Ascending aorta (tissue), 2 donors: ENCODE data around the gene SAFB. TPM values are rescaled to one million over a fixed set of nuclear protein-coding genes. Genes with fewer than 3 reads are reported as not detected.
"Not testable (repeated sequence)": the region's sequence is repeated elsewhere in the genome, so short reads cannot be mapped to it uniquely, and the experiment has no call there.

ENCODE experiments used
- DNase-seq, 2 donors: peaks; one replicate each; pipeline ENCODE4 v3.0.0-alpha.2; 2019; ENCODE audit warnings: low spot score in 2 of 2
- H3K27ac ChIP-seq, 2 donors: fragments of 200-600 bp; sonication (generic); one replicate each; pipeline ENCODE4 v1.5.1; 2016 to 2017; ENCODE audit warnings: mild to moderate bottlenecking in 1 of 2
- H3K27me3 ChIP-seq: fragments of 200-600 bp; sonication (generic); one replicate; pipeline ENCODE4 v1.5.1; 2017
- H3K36me3 ChIP-seq, 2 donors: fragments of 200-600 bp; sonication (generic); one replicate each; pipeline ENCODE4 v1.5.1; 2016
- H3K4me1 ChIP-seq, 2 donors: fragments of 200-600 bp; sonication (generic); one replicate each; pipeline ENCODE4 v1.5.1; 2016 to 2017; ENCODE audit warnings: mild to moderate bottlenecking in 1 of 2
- H3K4me3 ChIP-seq, 2 donors: fragments of 200-600 bp; sonication (generic); one replicate each; pipeline ENCODE4 v1.5.1; 2016 to 2017; ENCODE audit warnings: mild to moderate bottlenecking in 1 of 2
- H3K9me3 ChIP-seq, 2 donors: fragments of 200-600 bp; sonication (generic); one replicate each; pipeline ENCODE4 v1.5.1; 2016
- intact Hi-C: fragments of 100-400 bp; cut with DNase I; formaldehyde crosslinking; loops from one replicate; pipeline ENCODE4 v1.15.1; 2023
- total RNA-seq: library from RNA; depleted of rRNA; stranded (reverse); fragments of >200 nt; gene quantifications from one replicate; pipeline ENCODE4 v1.1.0, GENCODE V29; 2016
- TF ChIP-seq, protein P1 (sequence below), 3 experiments: fragments of 200-600 bp in 2 of 3; fragments of 450-650 bp in 1 of 3; sonication (generic) in 2 of 3; IDR thresholded peaks; one replicate each; pipeline ENCODE4 v1.5.1; 2016 to 2019; ENCODE audit warnings: antibody characterized with exemption in 3 of 3, mild to moderate bottlenecking in 1 of 3, moderate library complexity in 1 of 3

SAFB gene
- total RNA-seq, 1 donor from 2014 or later, result 114 TPM

- no peaks in the 10 kb centered on the region for H3K9me3 ChIP-seq
- no peak overlapping the region for H3K27ac ChIP-seq
- H3K4me3 ChIP-seq, result no peak overlapping the region
- TF ChIP-seq, protein P1, sequence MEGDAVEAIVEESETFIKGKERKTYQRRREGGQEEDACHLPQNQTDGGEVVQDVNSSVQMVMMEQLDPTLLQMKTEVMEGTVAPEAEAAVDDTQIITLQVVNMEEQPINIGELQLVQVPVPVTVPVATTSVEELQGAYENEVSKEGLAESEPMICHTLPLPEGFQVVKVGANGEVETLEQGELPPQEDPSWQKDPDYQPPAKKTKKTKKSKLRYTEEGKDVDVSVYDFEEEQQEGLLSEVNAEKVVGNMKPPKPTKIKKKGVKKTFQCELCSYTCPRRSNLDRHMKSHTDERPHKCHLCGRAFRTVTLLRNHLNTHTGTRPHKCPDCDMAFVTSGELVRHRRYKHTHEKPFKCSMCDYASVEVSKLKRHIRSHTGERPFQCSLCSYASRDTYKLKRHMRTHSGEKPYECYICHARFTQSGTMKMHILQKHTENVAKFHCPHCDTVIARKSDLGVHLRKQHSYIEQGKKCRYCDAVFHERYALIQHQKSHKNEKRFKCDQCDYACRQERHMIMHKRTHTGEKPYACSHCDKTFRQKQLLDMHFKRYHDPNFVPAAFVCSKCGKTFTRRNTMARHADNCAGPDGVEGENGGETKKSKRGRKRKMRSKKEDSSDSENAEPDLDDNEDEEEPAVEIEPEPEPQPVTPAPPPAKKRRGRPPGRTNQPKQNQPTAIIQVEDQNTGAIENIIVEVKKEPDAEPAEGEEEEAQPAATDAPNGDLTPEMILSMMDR (IDR thresholded peaks at IDR 0.05), result no peak
- no peaks in the 10 kb centered on the region for H3K4me1 ChIP-seq
- no peaks in the 10 kb centered on the region for H3K27me3 ChIP-seq
- intact Hi-C loops, result no loop called here
- DNase-seq, result no peak
- H3K36me3 ChIP-seq, result peaks cover 72 to 78% of the 10 kb centered on the region in 2 donors
Observed at GRCh38 chr19:5698635-5699422, 75.9 kb downstream of the SAFB start.

DNA sequence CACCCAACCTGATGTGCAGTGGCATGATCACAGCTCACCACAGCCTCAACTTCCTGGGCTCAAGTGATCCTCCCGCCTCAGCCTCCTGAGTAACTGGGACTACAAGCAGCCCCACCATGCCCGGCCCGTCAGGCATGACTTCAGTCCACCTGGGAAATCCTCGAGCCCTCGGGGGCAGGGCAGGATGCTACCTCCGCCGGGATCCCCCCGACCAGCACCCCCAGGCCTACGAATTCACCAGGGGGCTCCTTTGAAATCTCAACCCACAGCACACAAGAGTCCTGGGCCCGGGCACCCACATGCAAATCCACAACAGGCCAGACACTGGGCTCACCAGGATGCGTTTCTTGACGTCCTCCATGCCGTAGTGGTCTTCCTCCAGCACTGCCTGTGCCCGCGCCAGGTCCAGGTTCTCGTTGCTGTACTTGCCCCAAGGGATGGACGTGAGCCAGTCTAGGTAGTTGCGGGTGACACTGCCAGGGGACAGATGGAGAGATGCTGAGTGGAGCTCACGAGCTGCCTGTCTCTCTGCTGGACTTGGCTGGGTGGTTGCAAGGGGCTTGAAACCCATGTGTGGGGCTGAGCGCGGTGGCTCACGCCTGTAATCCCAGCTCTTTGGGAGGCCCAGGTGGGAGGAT is 77.7 kb downstream of the SAFB start:
- Histone ChIP-seq H3K27me3 (no peaks in the 10 kb centered on the region), H3K4me1 (no peaks in the 10 kb centered on the region), H3K9me3 (no peaks in the 10 kb centered on the region), H3K27ac (no peak overlapping the region), H3K36me3 (peaks cover 70 to 76% of the 10 kb centered on the region in 2 donors), H3K4me3 (no peak overlapping the region)
- intact Hi-C loops, result no loop called here
- no peak for DNase-seq
- TF ChIP-seq, protein P1 (IDR thresholded peaks at IDR 0.05), result no peak

DNA sequence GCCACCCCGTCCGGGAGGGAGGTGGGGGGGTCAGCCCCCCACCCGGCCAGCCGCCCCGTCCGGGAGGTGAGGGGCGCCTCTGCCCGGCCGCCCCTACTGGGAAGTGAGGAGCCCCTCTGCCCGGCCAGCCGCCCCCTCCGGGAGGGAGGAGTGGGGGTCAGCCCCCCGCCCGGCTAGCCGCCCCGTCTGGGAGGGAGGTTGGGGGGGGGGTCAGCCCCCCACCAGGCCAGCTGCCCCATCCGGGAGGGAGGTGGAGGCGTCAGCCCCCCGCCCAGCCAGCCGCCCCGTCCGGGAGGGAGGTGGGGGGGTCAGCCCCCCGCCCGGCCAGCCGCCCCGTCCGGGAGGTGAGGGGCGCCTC is 79.1 kb downstream of the SAFB start:
- peaks cover 69 to 76% of the 10 kb centered on the region in 2 donors for H3K36me3 ChIP-seq
- H3K27ac ChIP-seq, intact Hi-C loops, H3K4me3 ChIP-seq, H3K9me3 ChIP-seq, H3K4me1 ChIP-seq, H3K27me3 ChIP-seq, DNase-seq: not testable (repeated sequence)

DNA sequence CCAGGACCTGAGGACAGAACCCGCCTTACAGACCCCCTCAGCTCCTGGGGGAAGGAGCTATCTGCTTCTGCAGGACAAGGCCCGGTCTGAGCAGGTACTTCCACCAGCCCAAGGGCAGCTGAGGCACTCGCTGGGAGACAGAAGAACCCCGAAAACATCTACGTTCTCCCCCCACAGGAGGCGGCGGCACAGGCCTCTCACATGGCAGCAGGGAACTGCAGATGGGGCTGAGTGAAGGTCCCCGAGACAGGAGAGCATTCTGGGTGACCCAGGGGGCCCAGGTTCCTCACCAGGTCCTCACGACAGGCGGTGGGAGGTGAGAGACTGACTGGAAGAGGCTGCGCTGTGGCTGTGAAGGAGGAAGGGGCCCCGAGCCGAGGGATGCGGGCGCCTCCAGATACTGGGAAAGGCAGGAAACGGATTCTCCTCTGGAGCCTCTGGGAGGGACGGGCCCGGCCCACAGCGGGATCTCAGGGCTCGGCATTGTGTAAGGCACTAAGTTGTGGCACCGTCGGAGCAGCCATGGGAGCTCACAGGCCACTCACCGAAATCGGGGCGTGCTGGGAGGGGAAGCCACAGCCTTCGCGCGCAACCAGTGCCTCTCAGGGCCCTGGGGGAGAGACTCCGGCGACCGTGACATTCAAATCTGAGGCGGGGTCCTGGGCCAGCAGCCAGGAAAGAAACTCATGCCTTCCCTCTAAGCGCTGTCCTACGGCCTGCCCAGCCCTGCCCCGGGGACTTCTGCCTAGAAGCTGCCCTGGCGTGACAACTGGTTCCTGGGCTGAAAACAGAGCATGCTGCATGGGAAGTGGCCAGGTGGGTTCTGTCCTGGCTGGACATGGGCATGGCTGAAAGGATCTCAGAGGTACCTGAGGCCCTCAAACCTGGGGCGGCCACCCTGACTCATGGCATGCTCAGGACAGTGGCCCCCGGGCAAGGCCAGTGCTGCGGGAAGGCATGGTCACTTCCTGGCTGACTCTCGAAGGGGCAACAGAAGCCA is 81.2 kb downstream of the SAFB start:
- TF ChIP-seq, protein P1 (IDR thresholded peaks at IDR 0.05), result no peak
- Histone ChIP-seq H3K4me3 (no peak overlapping the region), H3K4me1 (no peaks in the 10 kb centered on the region), H3K36me3 (peaks cover 76 to 80% of the 10 kb centered on the region in 2 donors), H3K27ac (no peak overlapping the region), H3K9me3 (no peaks in the 10 kb centered on the region), H3K27me3 (no peaks in the 10 kb centered on the region)
- intact Hi-C loops, result no loop called here
- no peak for DNase-seq

DNA sequence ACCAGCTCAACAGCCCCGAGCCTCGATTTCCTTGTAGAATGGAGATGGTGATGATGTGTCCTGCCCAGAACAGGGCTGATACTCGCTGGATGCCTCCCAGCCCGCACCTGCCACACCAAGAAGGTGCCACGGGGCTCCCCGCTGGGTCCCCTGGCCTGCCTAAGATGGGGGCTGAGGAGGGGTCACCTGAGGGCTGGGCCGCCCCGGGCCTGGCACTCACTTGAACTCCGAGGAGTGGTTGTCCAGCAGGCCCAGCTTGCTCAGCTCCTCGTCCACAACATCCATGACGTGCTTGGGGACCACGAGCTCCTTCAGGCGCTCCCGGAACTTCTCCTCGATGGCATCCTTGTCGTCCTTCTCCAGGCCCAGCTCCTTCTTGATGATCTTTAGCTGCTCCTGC is 82.7 kb downstream of the SAFB start:
- intact Hi-C loops, result no loop called here
- Histone ChIP-seq H3K36me3 (peaks cover 62 to 83% of the 10 kb centered on the region in 2 donors), H3K4me3 (no peak overlapping the region), H3K27me3 (no peaks in the 10 kb centered on the region), H3K27ac (no peak overlapping the region), H3K9me3 (no peaks in the 10 kb centered on the region), H3K4me1 (no peaks in the 10 kb centered on the region)
- TF ChIP-seq, protein P1 (IDR thresholded peaks at IDR 0.05), result no peak
- no peak for DNase-seq
